Activated B cell treated with CpG ODN at 0.5 μM for 24 hours (primary cell): ENCODE results near the gene NEUROG1. TPM values are rescaled to one million over a fixed set of nuclear protein-coding genes. Genes with fewer than 3 reads are reported as not detected.

Experiments used
- ATAC-seq: fragments of 200-7000 bp; cut with Tn5 transposase; one replicate; pipeline ENCODE4 v1.10.0; 2021; ENCODE audit warnings: low read depth, mild to moderate bottlenecking, moderate library complexity
- CTCF ChIA-PET: fragments of 350-600 bp; sonication (Branson Sonifier 250); formaldehyde crosslinking; loops from one replicate; lab custom pipeline; 2021; ENCODE audit warnings: antibody characterized with exemption; lab: Charles Lee
- POLR2A ChIA-PET: fragments of 350-600 bp; sonication (Branson Sonifier 250); formaldehyde crosslinking; loops from one replicate; lab custom pipeline; 2021; ENCODE audit warnings: antibody characterized with exemption; lab: Charles Lee
- DNase-seq: peaks from one replicate; pipeline ENCODE4 v3.0.0; 2022
- H3K27ac Mint-ChIP-seq: one replicate; pipeline ENCODE4 v1.8.0; 2020; ENCODE audit warnings: mixed read lengths
- H3K27me3 Mint-ChIP-seq: one replicate; pipeline ENCODE4 v1.8.0; 2021; ENCODE audit warnings: mixed read lengths
- H3K36me3 Mint-ChIP-seq: one replicate; pipeline ENCODE4 v1.8.0; 2021; ENCODE audit warnings: low read depth, mixed read lengths
- H3K4me1 Mint-ChIP-seq: one replicate; pipeline ENCODE4 v1.8.0; 2021; ENCODE audit warnings: mixed read lengths
- H3K4me3 Mint-ChIP-seq: one replicate; pipeline ENCODE4 v1.8.0; 2020; ENCODE audit warnings: mild to moderate bottlenecking, mixed read lengths
- H3K9me3 Mint-ChIP-seq: one replicate; pipeline ENCODE4 v1.8.0; 2020; ENCODE audit warnings: mixed read lengths
- intact Hi-C: fragments of 100-400 bp; cut with micrococcal nuclease; formaldehyde crosslinking; loops from one replicate; pipeline ENCODE4 v1.15.1; 2024
- total RNA-seq: library from RNA; stranded (reverse); gene quantifications from 2 replicates; pipeline ENCODE4 v1.2.3, GENCODE V29; 2022
- TF ChIP-seq, protein P1 (sequence below): fragments of 200-600 bp; IDR thresholded peaks from one replicate; pipeline ENCODE4 v1.8.0; 2022; ENCODE audit warnings: antibody characterized with exemption, mild to moderate bottlenecking

NEUROG1 gene
- total RNA-seq, 1 donor from 2014 or later, result not detected

- DNase-seq (no peak), ATAC-seq (no peak)
- Mint-ChIP-seq H3K4me1 (peaks cover 4% of the 10 kb centered on the region), H3K36me3 (no peaks in the 10 kb centered on the region), H3K9me3 (no peaks in the 10 kb centered on the region), H3K27me3 (peaks cover 48% of the 10 kb centered on the region), H3K4me3 (no peak overlapping the region), H3K27ac (no peak overlapping the region)
- intact Hi-C loops, result no loop called here
- TF ChIP-seq, protein P1, sequence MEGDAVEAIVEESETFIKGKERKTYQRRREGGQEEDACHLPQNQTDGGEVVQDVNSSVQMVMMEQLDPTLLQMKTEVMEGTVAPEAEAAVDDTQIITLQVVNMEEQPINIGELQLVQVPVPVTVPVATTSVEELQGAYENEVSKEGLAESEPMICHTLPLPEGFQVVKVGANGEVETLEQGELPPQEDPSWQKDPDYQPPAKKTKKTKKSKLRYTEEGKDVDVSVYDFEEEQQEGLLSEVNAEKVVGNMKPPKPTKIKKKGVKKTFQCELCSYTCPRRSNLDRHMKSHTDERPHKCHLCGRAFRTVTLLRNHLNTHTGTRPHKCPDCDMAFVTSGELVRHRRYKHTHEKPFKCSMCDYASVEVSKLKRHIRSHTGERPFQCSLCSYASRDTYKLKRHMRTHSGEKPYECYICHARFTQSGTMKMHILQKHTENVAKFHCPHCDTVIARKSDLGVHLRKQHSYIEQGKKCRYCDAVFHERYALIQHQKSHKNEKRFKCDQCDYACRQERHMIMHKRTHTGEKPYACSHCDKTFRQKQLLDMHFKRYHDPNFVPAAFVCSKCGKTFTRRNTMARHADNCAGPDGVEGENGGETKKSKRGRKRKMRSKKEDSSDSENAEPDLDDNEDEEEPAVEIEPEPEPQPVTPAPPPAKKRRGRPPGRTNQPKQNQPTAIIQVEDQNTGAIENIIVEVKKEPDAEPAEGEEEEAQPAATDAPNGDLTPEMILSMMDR, result no peak
- POLR2A ChIA-PET, result no interaction called here
- CTCF ChIA-PET, result no interaction called here
These were observed 48.7 kb downstream of the NEUROG1 start for GRCh38 chr5:135487037-135487395.

DNA sequence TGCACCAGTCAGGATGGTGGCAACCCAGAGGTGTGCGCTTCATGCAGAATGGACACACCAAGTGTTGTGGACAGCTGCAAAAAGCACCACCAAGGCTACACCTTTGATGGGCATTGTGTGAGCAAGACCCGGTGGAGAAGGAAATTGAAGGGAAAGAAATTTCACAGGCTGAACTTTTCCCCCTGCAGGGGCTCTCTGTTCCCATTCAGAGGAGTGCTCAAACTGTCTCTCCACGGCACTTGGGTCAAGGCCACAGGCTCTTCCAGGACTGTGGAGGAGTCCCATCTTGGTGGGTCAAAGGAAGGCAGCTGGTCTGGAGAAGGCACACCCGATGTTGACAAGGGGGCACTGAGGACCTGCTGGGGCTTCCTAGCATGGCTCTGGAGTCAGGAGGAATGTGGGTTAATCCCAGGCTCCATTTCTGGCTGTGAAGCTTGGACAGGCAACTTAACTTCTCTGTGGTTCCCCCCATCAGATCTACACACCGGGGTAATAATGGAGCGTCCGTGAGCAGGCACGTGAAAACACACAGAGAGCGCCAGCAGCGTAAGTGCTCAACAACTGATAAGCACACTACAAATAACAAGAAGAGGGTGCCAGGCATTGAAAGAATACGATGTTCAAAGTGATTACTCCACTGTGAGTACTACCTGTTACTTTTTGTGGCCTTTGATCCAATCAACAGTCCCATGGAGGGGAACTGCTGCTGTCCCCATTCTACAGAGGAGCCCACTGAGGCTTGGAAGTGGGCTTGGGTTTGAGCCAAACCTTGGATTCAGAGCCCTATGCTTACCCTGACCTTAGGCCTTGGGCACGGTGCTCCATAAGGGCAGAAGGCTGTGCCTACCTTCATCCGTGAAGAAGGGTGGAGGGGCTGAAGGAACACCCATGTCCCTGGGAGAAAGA lies 49.4 kb downstream of the NEUROG1 start:
- H3K9me3 Mint-ChIP-seq, result no peaks in the 10 kb centered on the region
- ATAC-seq (no peak), DNase-seq (no peak)
- POLR2A ChIA-PET, result no interaction called here
- TF ChIP-seq, protein P1, result no peak
- CTCF ChIA-PET, result no interaction called here
- H3K4me3 Mint-ChIP-seq, result no peak overlapping the region
- H3K4me1 Mint-ChIP-seq, result peaks cover 4% of the 10 kb centered on the region
- H3K27ac Mint-ChIP-seq, result no peak overlapping the region
- peaks cover 48% of the 10 kb centered on the region for H3K27me3 Mint-ChIP-seq
- intact Hi-C loops, result no loop called here
- H3K36me3 Mint-ChIP-seq, result no peaks in the 10 kb centered on the region

DNA sequence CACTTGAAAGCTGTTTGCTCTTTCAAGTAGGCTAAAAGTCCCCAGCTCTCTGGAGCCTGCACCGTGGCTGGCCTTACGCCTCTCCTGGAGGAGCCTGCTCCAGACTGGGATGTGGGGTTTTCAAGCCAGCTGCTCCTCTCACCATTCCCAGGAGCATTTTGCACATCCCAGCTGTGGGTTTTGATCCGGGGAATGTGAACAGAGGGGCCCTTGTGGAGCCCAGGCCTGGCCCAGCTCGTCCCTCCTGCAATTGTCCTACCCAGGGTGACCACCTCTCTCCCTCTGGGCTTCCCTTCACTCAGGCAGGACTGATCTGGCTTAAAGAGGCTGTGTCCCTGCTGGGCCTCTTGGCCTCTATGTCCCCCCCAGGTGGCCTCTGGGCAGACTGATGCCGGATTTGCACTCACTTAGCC lies 51.1 kb downstream of the NEUROG1 start:
- intact Hi-C loops, result no loop called here
- H3K9me3 Mint-ChIP-seq, result no peaks in the 10 kb centered on the region
- DNase-seq (no peak), ATAC-seq (no peak)
- H3K36me3 Mint-ChIP-seq, result no peaks in the 10 kb centered on the region
- H3K4me1 Mint-ChIP-seq, result peaks cover 2% of the 10 kb centered on the region
- POLR2A ChIA-PET, result no interaction called here
- peaks cover 40% of the 10 kb centered on the region for H3K27me3 Mint-ChIP-seq
- H3K4me3 Mint-ChIP-seq, result no peak overlapping the region
- H3K27ac Mint-ChIP-seq, result no peak overlapping the region
- TF ChIP-seq, protein P1, result no peak
- CTCF ChIA-PET, result no interaction called here

Other genes with a start within 250 kb of the NEUROG1 start
- gene MACROH2A1, start 136.7 kb downstream of the NEUROG1 start, total RNA-seq, result 115 and 125 TPM in 2 replicates
- not detected in 2 replicates for gene DCANP1, start 88.6 kb downstream of the NEUROG1 start, total RNA-seq
- gene TIFAB, start 83.6 kb downstream of the NEUROG1 start, total RNA-seq, result not detected in 2 replicates
- not detected in 2 replicates for gene CXCL14, start 43.0 kb upstream of the NEUROG1 start, total RNA-seq